Mesothelial cell of epicardium (in vitro differentiated cells): ENCODE results near the gene UNC13A. TPM values are rescaled to one million over a fixed set of nuclear protein-coding genes. Genes with fewer than 3 reads are reported as not detected.

Source experiments
- DNase-seq, 2 experiments: peaks; one replicate each; pipeline ENCODE4 v3.0.0; 2021; ENCODE audit warnings: low spot score in 2 of 2; ENCODE audit not compliant: unreplicated experiment in 2 of 2
- H3K27ac Mint-ChIP-seq: 2 replicates; pipeline ENCODE4 v1.8.0; 2021; ENCODE audit warnings: mixed read lengths
- H3K27me3 Mint-ChIP-seq: 2 replicates; pipeline ENCODE4 v1.8.0; 2021; ENCODE audit warnings: low read depth, mixed read lengths
- H3K36me3 Mint-ChIP-seq: 2 replicates; pipeline ENCODE4 v1.8.0; 2021; ENCODE audit warnings: mixed read lengths
- H3K4me1 Mint-ChIP-seq: 2 replicates; pipeline ENCODE4 v1.8.0; 2021; ENCODE audit warnings: mixed read lengths
- H3K4me3 Mint-ChIP-seq: 2 replicates; pipeline ENCODE4 v1.8.0; 2021; ENCODE audit warnings: mild to moderate bottlenecking, moderate library complexity, mixed read lengths
- H3K9me3 Mint-ChIP-seq: 2 replicates; pipeline ENCODE4 v1.8.0; 2021; ENCODE audit warnings: mixed read lengths
- CTCF ChIP-seq: fragments of 200-600 bp; sonication (generic); IDR thresholded peaks from one replicate; pipeline ENCODE4 v1.5.0; 2021; ENCODE audit warnings: antibody characterized with exemption; ENCODE audit not compliant: unreplicated experiment
- total RNA-seq: library from RNA; stranded (reverse); gene quantifications from 3 replicates; pipeline ENCODE4 v1.2.1, GENCODE V29; 2021

Gene UNC13A
- total RNA-seq, 1 donor from 2014 or later: 1.1 TPM

GRCh38 chr19:17626456-17627015, 61.6 kb downstream of the UNC13A start:
- H3K4me3 Mint-ChIP-seq: no peak overlapping the region
- no peaks in the 10 kb centered on the region for H3K36me3 Mint-ChIP-seq
- no peaks in the 10 kb centered on the region for H3K27me3 Mint-ChIP-seq
- peaks cover 14% of the 10 kb centered on the region for H3K9me3 Mint-ChIP-seq
- no peaks in the 10 kb centered on the region for H3K4me1 Mint-ChIP-seq
- no peak overlapping the region for H3K27ac Mint-ChIP-seq
- TF ChIP-seq CTCF: no peak
- no peak for DNase-seq

- Mint-ChIP-seq H3K36me3 (no peaks in the 10 kb centered on the region), H3K4me1 (no peaks in the 10 kb centered on the region), H3K9me3 (peaks cover 20% of the 10 kb centered on the region), H3K27me3 (no peaks in the 10 kb centered on the region), H3K4me3 (no peak overlapping the region), H3K27ac (no peak overlapping the region)
- no peak for DNase-seq
- TF ChIP-seq CTCF: no peak
Observed at GRCh38 chr19:17625980-17626379, 62.2 kb downstream of the UNC13A start.

GRCh38 chr19:17625043-17625442, 63.1 kb downstream of the UNC13A start:
- TF ChIP-seq CTCF: no peak
- Mint-ChIP-seq H3K27me3 (no peaks in the 10 kb centered on the region), H3K27ac (no peak overlapping the region), H3K4me3 (no peak overlapping the region), H3K4me1 (no peaks in the 10 kb centered on the region), H3K36me3 (no peaks in the 10 kb centered on the region), H3K9me3 (peaks cover 21% of the 10 kb centered on the region)
- no peak for DNase-seq

GRCh38 chr19:17624314-17624991, 63.7 kb downstream of the UNC13A start:
- peaks cover 21% of the 10 kb centered on the region for H3K9me3 Mint-ChIP-seq
- H3K4me1 Mint-ChIP-seq: no peaks in the 10 kb centered on the region
- no peaks in the 10 kb centered on the region for H3K36me3 Mint-ChIP-seq
- no peak for TF ChIP-seq CTCF
- no peak overlapping the region for H3K27ac Mint-ChIP-seq
- DNase-seq: no peak
- H3K27me3 Mint-ChIP-seq: no peaks in the 10 kb centered on the region
- no peak overlapping the region for H3K4me3 Mint-ChIP-seq

GRCh38 chr19:17623224-17623935, 64.8 kb downstream of the UNC13A start:
- peaks cover 21% of the 10 kb centered on the region for H3K9me3 Mint-ChIP-seq
- TF ChIP-seq CTCF: no peak
- H3K36me3 Mint-ChIP-seq: no peaks in the 10 kb centered on the region

More at GRCh38 chr19:17623224-17623935, 64.8 kb downstream of the UNC13A start:
- Mint-ChIP-seq H3K4me1 (no peaks in the 10 kb centered on the region), H3K27ac (no peak overlapping the region), H3K4me3 (no peak overlapping the region), H3K27me3 (peaks cover 2% of the 10 kb centered on the region)
- DNase-seq: no peak
